Measurements from ENCODE around the gene OBSCN.

DNA sequence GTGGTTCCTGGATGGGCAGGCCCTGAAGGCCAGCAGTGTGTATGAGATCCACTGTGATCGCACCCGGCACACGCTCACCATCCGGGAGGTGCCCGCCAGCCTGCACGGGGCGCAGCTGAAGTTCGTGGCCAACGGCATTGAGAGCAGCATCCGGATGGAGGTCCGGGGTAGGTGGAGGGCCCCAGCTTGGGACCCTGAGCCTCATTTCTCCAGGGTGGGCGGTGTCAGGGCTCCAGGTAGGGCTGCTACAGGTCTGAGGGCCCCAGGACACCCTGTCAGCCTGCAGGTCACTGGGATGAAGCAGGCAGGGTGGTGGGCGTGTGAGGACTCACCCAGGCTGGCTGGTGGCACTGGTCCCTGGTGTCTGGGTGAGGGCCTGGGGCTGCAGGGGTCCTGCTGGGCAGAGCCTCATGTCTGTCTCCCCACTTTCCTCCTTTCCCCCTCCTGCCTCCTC, 7.8 kb downstream of the OBSCN start:
- TF ChIP-seq MAFF (IDR thresholded peaks at IDR 0.05; ENCODE audit: low read depth, low read length) = no peak
- TF ChIP-seq POLR2A (IDR thresholded peaks at IDR 0.05; ENCODE audit: insufficient read depth in 1 of 2, low read depth in 2 of 2, low read length in 2 of 2) = no peak
- TF ChIP-seq SP1 (IDR thresholded peaks at IDR 0.05) = no peak
- no peak for TF ChIP-seq SP1 (CRISPR knock-in tag; IDR thresholded peaks at IDR 0.05)
- no peak for TF ChIP-seq CTCF (CRISPR knock-in tag; IDR thresholded peaks at IDR 0.05)
- no peak for TF ChIP-seq HDAC6 (IDR thresholded peaks at IDR 0.05; ENCODE audit: low read depth, low read length)
- TF ChIP-seq YY1 (IDR thresholded peaks at IDR 0.05; ENCODE audit: insufficient read depth, insufficient replicate concordance, low read depth, low read length) = no peak
